HG02571 (cell line): ENCODE results near the gene SFI1.

Experiments
- ATAC-seq: cut with Tn5 transposase; IDR thresholded peaks from one replicate; pipeline ENCODE4 v1.9.1; 2021; ENCODE audit warnings: mild to moderate bottlenecking, moderate library complexity; ENCODE audit not compliant: unreplicated experiment

Gene SFI1

GRCh38 chr22:31662668-31663037, 166.3 kb downstream of the SFI1 start:
- no peak for ATAC-seq
